Head of caudate nucleus (tissue), 42 donors: ENCODE results near the gene SRSF12.

Source experiments
- DNase-seq, 42 donors: peaks; one replicate each; pipeline versions ENCODE4 v3.0.0 to v3.0.0-alpha.2; 2020 to 2021; ENCODE audit warnings: mixed read lengths in 7 of 42
- intact Hi-C: fragments of 100-400 bp; cut with DNase I; formaldehyde crosslinking; loops from one replicate; pipeline ENCODE4 v1.15.0; 2022

SRSF12 gene

GRCh38 chr6:89048985-89049384, 68.9 kb downstream of the SRSF12 start:
- peak in 1 of 42 donors; percentile 13 for DNase-seq
- intact Hi-C loops = no loop called here

- intact Hi-C loops = no loop called here
- peak in 1 of 42 donors; percentile 12 for DNase-seq
These were observed 69.5 kb downstream of the SRSF12 start for GRCh38 chr6:89048288-89048923.

- intact Hi-C loops = no loop called here
- no peak for DNase-seq
These were observed 70.4 kb downstream of the SRSF12 start for GRCh38 chr6:89047473-89047872.
